Prostate gland (tissue), 2 donors: Measurements from ENCODE around the gene VPS50.

ENCODE experiments used
- CTCF ChIP-seq, 4 experiments: fragments of 200-600 bp in 2 of 4; fragments of 450-650 bp in 2 of 4; sonication (generic) in 2 of 4; IDR thresholded peaks; 1 replicate in 3 of 4; 2 replicates in 1 of 4; pipeline ENCODE4 v1.5.1; 2016 to 2019; ENCODE audit warnings: antibody characterized with exemption in 4 of 4, mild to moderate bottlenecking in 2 of 4, moderate library complexity in 2 of 4
- POLR2A ChIP-seq: fragments of 450-650 bp; IDR thresholded peaks from one replicate; pipeline ENCODE4 v1.6.1; 2016; ENCODE audit warnings: antibody characterized with exemption, mild to moderate bottlenecking
- POLR2AphosphoS5 ChIP-seq: sonication (generic); formaldehyde crosslinking; IDR thresholded peaks from one replicate; pipeline ENCODE4 v1.6.1; 2017; ENCODE audit warnings: antibody characterized with exemption

DNA sequence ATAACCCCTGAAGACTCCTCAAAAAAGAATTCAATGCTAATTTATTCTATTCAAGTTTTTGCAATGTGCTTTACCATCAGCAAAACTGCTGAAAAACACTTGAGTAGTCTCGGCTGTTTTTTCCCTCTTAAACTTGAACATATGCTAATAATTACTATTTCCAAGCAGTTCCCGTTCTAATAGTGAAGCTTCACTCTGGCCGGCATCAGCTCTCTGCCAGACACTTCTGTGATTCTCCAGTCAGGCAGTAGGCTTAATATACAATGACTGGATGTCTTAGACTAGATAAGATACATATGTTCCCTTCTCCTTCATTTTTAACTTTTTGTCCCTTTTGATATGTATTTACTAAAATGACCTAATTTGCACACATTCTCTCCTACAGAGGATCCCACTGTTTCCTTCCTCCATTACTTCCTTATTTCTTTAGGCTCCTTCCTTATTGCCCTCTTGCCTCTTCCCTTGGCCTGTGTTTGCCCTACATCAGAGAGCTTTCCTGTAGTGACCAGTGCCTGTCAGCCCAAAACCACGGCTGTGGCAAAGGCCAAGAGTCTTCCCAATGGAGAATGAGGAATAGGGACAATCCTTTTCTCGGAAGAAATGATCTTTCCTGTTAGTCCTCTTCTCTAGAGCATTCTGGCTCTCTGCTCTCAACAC is 29.4 kb upstream of the VPS50 start:
- TF ChIP-seq POLR2AphosphoS5 (no peak), CTCF (IDR thresholded peaks at IDR 0.05) (no peak), POLR2A (no peak)
